Fibroblast of lung (primary cell): Measurements from ENCODE around the gene ELMO1. TPM values are rescaled to one million over a fixed set of nuclear protein-coding genes. Genes with fewer than 3 reads are reported as not detected.

Experiments
- DNase-seq, 2 donors: peaks; one replicate each; pipeline versions ENCODE4 v3.0.0 to v3.0.0-alpha.2; 2010; ENCODE audit warnings: low read depth in 2 of 2
- H2AFZ ChIP-seq: 2 replicates; pipeline ENCODE4 v1.5.1; 2012; ENCODE audit warnings: low read length, control low read depth, inconsistent platforms
- H3K27ac ChIP-seq: 2 replicates; pipeline ENCODE4 v1.5.1; 2011; ENCODE audit warnings: low read length, control low read depth; ENCODE audit not compliant: insufficient read depth
- H3K27me3 ChIP-seq: 2 replicates; pipeline ENCODE4 v1.5.1; 2011; ENCODE audit warnings: mild to moderate bottlenecking, low read length; ENCODE audit not compliant: control insufficient read depth, insufficient read depth
- H3K36me3 ChIP-seq: 2 replicates; pipeline ENCODE4 v1.5.1; 2011; ENCODE audit warnings: low read length; ENCODE audit not compliant: control insufficient read depth, insufficient read depth
- H3K4me1 ChIP-seq: 2 replicates; pipeline ENCODE4 v1.5.1; 2011; ENCODE audit warnings: low read length; ENCODE audit not compliant: control insufficient read depth, insufficient read depth; ENCODE audit errors: extremely low read depth
- H3K4me2 ChIP-seq: 2 replicates; pipeline ENCODE4 v1.5.1; 2011; ENCODE audit warnings: low read length, control low read depth; ENCODE audit not compliant: insufficient read depth; ENCODE audit errors: extremely low read depth
- H3K4me3 ChIP-seq, 4 experiments: fragments of 200-600 bp in 1 of 4; sonication (generic) in 1 of 4; replicated peaks in 1 of 4; 2 replicates each; pipeline ENCODE4 v1.5.1; 2011 to 2016; ENCODE audit warnings: low read length in 4 of 4, low read depth in 3 of 4, mild to moderate bottlenecking in 3 of 4, control low read depth in 2 of 4, inconsistent platforms in 1 of 4, mixed read lengths in 1 of 4; ENCODE audit not compliant: insufficient read depth in 1 of 4; ENCODE audit errors: control extremely low read depth in 1 of 4
- H3K79me2 ChIP-seq: 2 replicates; pipeline ENCODE4 v1.5.1; 2012; ENCODE audit warnings: mild to moderate bottlenecking, low read length, inconsistent platforms; ENCODE audit not compliant: control insufficient read depth, insufficient read depth
- H3K9ac ChIP-seq: 2 replicates; pipeline ENCODE4 v1.5.1; 2011; ENCODE audit warnings: mild to moderate bottlenecking, low read length, control low read depth; ENCODE audit not compliant: insufficient read depth
- H3K9me3 ChIP-seq: 2 replicates; pipeline ENCODE4 v1.5.1; 2012; ENCODE audit warnings: low read depth, low read length; ENCODE audit not compliant: control insufficient read depth, insufficient read depth
- H4K20me1 ChIP-seq: 2 replicates; pipeline ENCODE4 v1.5.1; 2011; ENCODE audit warnings: low read length; ENCODE audit not compliant: control insufficient read depth, insufficient read depth; ENCODE audit errors: extremely low read depth
- CTCF ChIP-seq, 2 donors: IDR thresholded peaks in 1 of 2; conservative IDR thresholded peaks in 1 of 2; 1 replicate in 1 of 2; 2 replicates in 1 of 2; pipeline ENCODE4 v1.5.1; 2011 to 2012; ENCODE audit warnings: low read length in 2 of 2, control low read depth in 1 of 2, inconsistent platforms in 1 of 2, low read depth in 1 of 2, mild to moderate bottlenecking in 1 of 2
- EZH2 ChIP-seq: IDR thresholded peaks from 2 replicates; pipeline ENCODE4 v1.5.1; 2012; ENCODE audit warnings: low read length, control low read depth, mild to moderate bottlenecking; ENCODE audit errors: missing control alignments
- polyA plus RNA-seq, 2 donors: library from polyadenylated mRNA; depleted of rRNA in 1 of 2; stranded (reverse) in 1 of 2; unstranded in 1 of 2; fragments of >200 nt; gene quantifications; 2 replicates each; pipeline ENCODE4 v1.2.1, GENCODE V29; 2011 to 2012; ENCODE audit warnings: missing spikeins in 1 of 2
- total RNA-seq: library from RNA; depleted of rRNA; stranded (reverse); fragments of >200 nt; gene quantifications from 2 replicates; pipeline ENCODE4 v1.2.1, GENCODE V29; 2014

The ELMO1 gene
- total and polyA plus RNA-seq, 2 donors (not counting 1 experiment from before 2014, with no cell fraction given) = 0.50 TPM; not detected in 1

GRCh38 chr7:37116093-37116701 is 332.5 kb downstream of the ELMO1 start:
- H3K36me3 ChIP-seq = no peaks in the 10 kb centered on the region
- no peak for TF ChIP-seq EZH2
- no peak for TF ChIP-seq CTCF (conservative IDR thresholded peaks at IDR 0.05 in 1 of 2, IDR thresholded peaks at IDR 0.05 in 1 of 2; ENCODE audit: low read depth in 1 of 2, low read length in 2 of 2)
- H3K27me3 ChIP-seq = no peaks in the 10 kb centered on the region
- H4K20me1 ChIP-seq = no peaks in the 10 kb centered on the region
- no peaks in the 10 kb centered on the region for H3K79me2 ChIP-seq
- no peak overlapping the region for H3K4me2 ChIP-seq
- no peak overlapping the region for H3K9ac ChIP-seq
- H2AFZ ChIP-seq = no peak overlapping the region
- no peak for DNase-seq
- no peak overlapping the region for H3K4me3 ChIP-seq
- no peaks in the 10 kb centered on the region for H3K4me1 ChIP-seq
- H3K9me3 ChIP-seq = no peaks in the 10 kb centered on the region
- H3K27ac ChIP-seq = no peak overlapping the region

- Histone ChIP-seq H3K27ac (no peak overlapping the region), H3K4me2 (no peak overlapping the region), H3K27me3 (no peaks in the 10 kb centered on the region), H3K4me3 (no peak overlapping the region), H4K20me1 (no peaks in the 10 kb centered on the region), H3K4me1 (no peaks in the 10 kb centered on the region), H3K9me3 (no peaks in the 10 kb centered on the region), H2AFZ (no peak overlapping the region), H3K9ac (no peak overlapping the region), H3K36me3 (no peaks in the 10 kb centered on the region), H3K79me2 (no peaks in the 10 kb centered on the region)
- no peak for TF ChIP-seq CTCF (conservative IDR thresholded peaks at IDR 0.05 in 1 of 2, IDR thresholded peaks at IDR 0.05 in 1 of 2; ENCODE audit: low read depth in 1 of 2, low read length in 2 of 2)
- TF ChIP-seq EZH2 = no peak
- DNase-seq = peak in 1 of 2 donors; percentile 15
These were observed 334.9 kb downstream of the ELMO1 start for GRCh38 chr7:37113661-37114355.

- no peak overlapping the region for H3K27ac ChIP-seq
- H3K4me3 ChIP-seq = no peak overlapping the region
- TF ChIP-seq EZH2 (no peak), CTCF (conservative IDR thresholded peaks at IDR 0.05 in 1 of 2, IDR thresholded peaks at IDR 0.05 in 1 of 2; ENCODE audit: low read depth in 1 of 2, low read length in 2 of 2) (no peak)
- H4K20me1 ChIP-seq = no peaks in the 10 kb centered on the region
- no peaks in the 10 kb centered on the region for H3K36me3 ChIP-seq
- no peaks in the 10 kb centered on the region for H3K9me3 ChIP-seq
- H3K9ac ChIP-seq = no peak overlapping the region
- no peak for DNase-seq
- H3K4me1 ChIP-seq = no peaks in the 10 kb centered on the region
- no peaks in the 10 kb centered on the region for H3K79me2 ChIP-seq
- no peak overlapping the region for H2AFZ ChIP-seq
- H3K27me3 ChIP-seq = no peaks in the 10 kb centered on the region
- H3K4me2 ChIP-seq = no peak overlapping the region
These were observed 335.8 kb downstream of the ELMO1 start for GRCh38 chr7:37112876-37113275.
